Activated CD4-positive, alpha-beta T cell treated with anti-CD3 and anti-CD28 coated beads, Interleukin-2, amount 10 ng/mL, durations not matched to agents 7 days and 5 days (primary cell): Measurements from ENCODE around the gene BPIFB4. TPM values are rescaled to one million over a fixed set of nuclear protein-coding genes. Genes with fewer than 3 reads are reported as not detected.

ENCODE experiments used
- CTCF ChIA-PET: fragments of 350-600 bp; sonication (Branson Sonifier 250); formaldehyde crosslinking; loops from one replicate; lab custom pipeline; 2021; ENCODE audit warnings: antibody characterized with exemption; lab: Charles Lee
- POLR2A ChIA-PET: fragments of 350-600 bp; sonication (Branson Sonifier 250); formaldehyde crosslinking; loops from one replicate; lab custom pipeline; 2021; ENCODE audit warnings: antibody characterized with exemption; lab: Charles Lee
- DNase-seq: peaks from one replicate; pipeline ENCODE4 v3.0.0-alpha.2; 2020
- H3K27ac Mint-ChIP-seq: one replicate; pipeline ENCODE4 v1.8.0; 2021; ENCODE audit warnings: mild to moderate bottlenecking, moderate library complexity, mixed read lengths
- H3K27me3 Mint-ChIP-seq: one replicate; pipeline ENCODE4 v1.8.0; 2021; ENCODE audit warnings: mixed read lengths
- H3K36me3 Mint-ChIP-seq: one replicate; pipeline ENCODE4 v1.8.0; 2021; ENCODE audit warnings: low read depth, mixed read lengths
- H3K4me1 Mint-ChIP-seq: one replicate; pipeline ENCODE4 v1.8.0; 2021; ENCODE audit warnings: mixed read lengths
- H3K4me3 Mint-ChIP-seq: one replicate; pipeline ENCODE4 v1.8.0; 2021; ENCODE audit warnings: mild to moderate bottlenecking, moderate library complexity, mixed read lengths
- H3K9me3 Mint-ChIP-seq: one replicate; pipeline ENCODE4 v1.8.0; 2021; ENCODE audit warnings: mixed read lengths
- total RNA-seq, 2 experiments: library from RNA; stranded (reverse); gene quantifications; one replicate each; pipeline ENCODE4 v1.2.3, GENCODE V29; 2021

BPIFB4 gene
- total RNA-seq, 2 experiments from 2014 or later, result not detected

GRCh38 chr20:33076662-33077372 lies 2.6 kb upstream of the BPIFB4 start:
- Mint-ChIP-seq H3K36me3 (no peaks in the 10 kb centered on the region), H3K4me3 (no peak overlapping the region), H3K27me3 (no peaks in the 10 kb centered on the region), H3K9me3 (no peaks in the 10 kb centered on the region), H3K4me1 (no peaks in the 10 kb centered on the region), H3K27ac (no peak overlapping the region)
- POLR2A ChIA-PET, result no interaction called here
- DNase-seq, result peak; percentile 20
- CTCF ChIA-PET, result interaction anchor here (1.5 kb wide), 1 partner anchor 67 kb away, joined by 4 read pairs; no protein-coding TSS in a partner anchor

GRCh38 chr20:33081411-33082154 lies 2.1 kb downstream of the BPIFB4 start:
- Mint-ChIP-seq H3K36me3 (no peaks in the 10 kb centered on the region), H3K27ac (no peak overlapping the region), H3K4me1 (no peaks in the 10 kb centered on the region), H3K9me3 (no peaks in the 10 kb centered on the region), H3K4me3 (no peak overlapping the region), H3K27me3 (no peaks in the 10 kb centered on the region)
- ChIA-PET POLR2A (no interaction called here), CTCF (no interaction called here)
- no peak for DNase-seq

- no peak for DNase-seq
- no peaks in the 10 kb centered on the region for H3K27me3 Mint-ChIP-seq
- H3K9me3 Mint-ChIP-seq, result no peaks in the 10 kb centered on the region
- H3K27ac Mint-ChIP-seq, result no peak overlapping the region
- ChIA-PET POLR2A (no interaction called here), CTCF (interaction anchor here (0.7 kb wide), 1 partner anchor 438 kb away, joined by 3 read pairs; no protein-coding TSS in a partner anchor)
- no peaks in the 10 kb centered on the region for H3K4me1 Mint-ChIP-seq
- H3K36me3 Mint-ChIP-seq, result no peaks in the 10 kb centered on the region
- H3K4me3 Mint-ChIP-seq, result no peak overlapping the region
Observed at GRCh38 chr20:33082546-33082945, 3.1 kb downstream of the BPIFB4 start.

GRCh38 chr20:33083544-33084340 lies 4.3 kb downstream of the BPIFB4 start:
- no peaks in the 10 kb centered on the region for H3K27me3 Mint-ChIP-seq
- H3K9me3 Mint-ChIP-seq, result no peaks in the 10 kb centered on the region
- ChIA-PET CTCF (interaction anchor here (0.8 to 1.0 kb wide), 2 partner anchors 10 to 182 kb away, joined by 3 read pairs; no protein-coding TSS in a partner anchor), POLR2A (interaction anchor here (0.6 kb wide), 1 partner anchor 202 kb away, joined by 3 read pairs; no protein-coding TSS in a partner anchor)
- H3K36me3 Mint-ChIP-seq, result no peaks in the 10 kb centered on the region
- DNase-seq, result no peak
- H3K4me1 Mint-ChIP-seq, result no peaks in the 10 kb centered on the region
- no peak overlapping the region for H3K27ac Mint-ChIP-seq
- no peak overlapping the region for H3K4me3 Mint-ChIP-seq

- ChIA-PET POLR2A (no interaction called here), CTCF (interaction anchor here (0.8 to 1.1 kb wide), 3 partner anchors 11 to 183 kb away, joined by 3 read pairs; no protein-coding TSS in a partner anchor)
- Mint-ChIP-seq H3K4me3 (no peak overlapping the region), H3K27me3 (no peaks in the 10 kb centered on the region), H3K9me3 (no peaks in the 10 kb centered on the region), H3K27ac (no peak overlapping the region), H3K4me1 (no peaks in the 10 kb centered on the region), H3K36me3 (no peaks in the 10 kb centered on the region)
- DNase-seq, result no peak
Observed at GRCh38 chr20:33084722-33085121, 5.3 kb downstream of the BPIFB4 start.

GRCh38 chr20:33086052-33086722 lies 6.7 kb downstream of the BPIFB4 start:
- Mint-ChIP-seq H3K9me3 (no peaks in the 10 kb centered on the region), H3K4me3 (no peak overlapping the region), H3K27ac (no peak overlapping the region), H3K27me3 (no peaks in the 10 kb centered on the region), H3K36me3 (no peaks in the 10 kb centered on the region), H3K4me1 (no peaks in the 10 kb centered on the region)
- POLR2A ChIA-PET, result no interaction called here
- CTCF ChIA-PET, result interaction anchor here (1.2 kb wide), 1 partner anchor 10 kb away, joined by 3 read pairs; no protein-coding TSS in a partner anchor
- no peak for DNase-seq

GRCh38 chr20:33091147-33091546 lies 11.7 kb downstream of the BPIFB4 start:
- CTCF ChIA-PET, result no interaction called here
- no peak overlapping the region for H3K4me3 Mint-ChIP-seq
- POLR2A ChIA-PET, result no interaction called here
- no peak for DNase-seq
- H3K27me3 Mint-ChIP-seq, result no peaks in the 10 kb centered on the region
- H3K36me3 Mint-ChIP-seq, result no peaks in the 10 kb centered on the region
- H3K9me3 Mint-ChIP-seq, result no peaks in the 10 kb centered on the region
- H3K27ac Mint-ChIP-seq, result no peak overlapping the region
- no peaks in the 10 kb centered on the region for H3K4me1 Mint-ChIP-seq

GRCh38 chr20:33091693-33092092 lies 12.2 kb downstream of the BPIFB4 start:
- no peaks in the 10 kb centered on the region for H3K4me1 Mint-ChIP-seq
- POLR2A ChIA-PET, result no interaction called here
- H3K27me3 Mint-ChIP-seq, result no peaks in the 10 kb centered on the region
- CTCF ChIA-PET, result no interaction called here
- no peaks in the 10 kb centered on the region for H3K36me3 Mint-ChIP-seq
- H3K4me3 Mint-ChIP-seq, result no peak overlapping the region
- DNase-seq, result no peak
- H3K9me3 Mint-ChIP-seq, result no peaks in the 10 kb centered on the region
- no peak overlapping the region for H3K27ac Mint-ChIP-seq

GRCh38 chr20:33092361-33092760 lies 12.9 kb downstream of the BPIFB4 start:
- no peaks in the 10 kb centered on the region for H3K4me1 Mint-ChIP-seq
- ChIA-PET CTCF (no interaction called here), POLR2A (no interaction called here)
- no peak overlapping the region for H3K27ac Mint-ChIP-seq
- no peaks in the 10 kb centered on the region for H3K36me3 Mint-ChIP-seq
- no peaks in the 10 kb centered on the region for H3K27me3 Mint-ChIP-seq
- DNase-seq, result no peak
- H3K4me3 Mint-ChIP-seq, result no peak overlapping the region
- no peaks in the 10 kb centered on the region for H3K9me3 Mint-ChIP-seq

- no peaks in the 10 kb centered on the region for H3K36me3 Mint-ChIP-seq
- no peaks in the 10 kb centered on the region for H3K4me1 Mint-ChIP-seq
- no peaks in the 10 kb centered on the region for H3K27me3 Mint-ChIP-seq
- no peaks in the 10 kb centered on the region for H3K9me3 Mint-ChIP-seq
- ChIA-PET POLR2A (no interaction called here), CTCF (no interaction called here)
- no peak overlapping the region for H3K4me3 Mint-ChIP-seq
- no peak overlapping the region for H3K27ac Mint-ChIP-seq
- DNase-seq, result no peak
Observed at GRCh38 chr20:33093074-33093473, 13.6 kb downstream of the BPIFB4 start.

GRCh38 chr20:33093582-33093981 lies 14.1 kb downstream of the BPIFB4 start:
- POLR2A ChIA-PET, result no interaction called here

GRCh38 chr20:33095249-33095648 lies 15.8 kb downstream of the BPIFB4 start:
- CTCF ChIA-PET, result interaction anchor here (1.9 kb wide), 1 partner anchor 194 kb away, joined by 8 read pairs; no protein-coding TSS in a partner anchor
- Mint-ChIP-seq H3K4me1 (no peaks in the 10 kb centered on the region), H3K4me3 (no peak overlapping the region), H3K27ac (no peak overlapping the region), H3K27me3 (no peaks in the 10 kb centered on the region), H3K9me3 (no peaks in the 10 kb centered on the region), H3K36me3 (no peaks in the 10 kb centered on the region)
- DNase-seq, result no peak
- POLR2A ChIA-PET, result no interaction called here

More at GRCh38 chr20:33093582-33093981, 14.1 kb downstream of the BPIFB4 start:
- H3K36me3 Mint-ChIP-seq, result no peaks in the 10 kb centered on the region
- H3K4me3 Mint-ChIP-seq, result no peak overlapping the region
- no peaks in the 10 kb centered on the region for H3K27me3 Mint-ChIP-seq
- no peak overlapping the region for H3K27ac Mint-ChIP-seq
- CTCF ChIA-PET, result no interaction called here
- no peaks in the 10 kb centered on the region for H3K4me1 Mint-ChIP-seq
- no peaks in the 10 kb centered on the region for H3K9me3 Mint-ChIP-seq
- DNase-seq, result no peak
